Heart left ventricle (tissue), 16 donors: ENCODE data around the gene TXNDC12. TPM values are rescaled to one million over a fixed set of nuclear protein-coding genes. Genes with fewer than 3 reads are reported as not detected.

ENCODE experiments used
- ATAC-seq, 4 donors: fragments of 200-7000 bp; cut with Tn5 transposase; one replicate each; pipeline ENCODE4 v1.9.1; 2020 to 2022; ENCODE audit warnings: moderate library complexity in 4 of 4, mild to moderate bottlenecking in 3 of 4, moderate number of reproducible peaks in 1 of 4
- DNase-seq, 5 donors: peaks; one replicate each; pipeline ENCODE4 v3.0.0-alpha.2; 2020
- H3K27ac ChIP-seq, 12 donors: fragments of 200-600 bp; sonication (generic) in 4 of 12; one replicate each; pipeline versions ENCODE4 v1.5.0 to v1.8.0; 2016 to 2022; ENCODE audit warnings: mild to moderate bottlenecking in 2 of 12
- H3K27me3 ChIP-seq, 9 donors: fragments of 200-600 bp; sonication (generic) in 2 of 9; one replicate each; pipeline versions ENCODE4 v1.5.1 to v1.8.0; 2016 to 2022; ENCODE audit warnings: mild to moderate bottlenecking in 3 of 9
- H3K36me3 ChIP-seq, 9 donors: fragments of 200-600 bp; sonication (generic) in 2 of 9; one replicate each; pipeline versions ENCODE4 v1.5.0 to v1.8.0; 2018 to 2022; ENCODE audit warnings: mild to moderate bottlenecking in 2 of 9
- H3K4me1 ChIP-seq, 12 donors: fragments of 200-600 bp; sonication (generic) in 4 of 12; one replicate each; pipeline versions ENCODE4 v1.5.0 to v1.8.0; 2016 to 2022; ENCODE audit warnings: mild to moderate bottlenecking in 3 of 12
- H3K4me3 ChIP-seq, 12 donors: fragments of 200-600 bp; sonication (generic) in 4 of 12; one replicate each; pipeline versions ENCODE4 v1.5.0 to v1.8.0; 2017 to 2022; ENCODE audit warnings: mild to moderate bottlenecking in 9 of 12, moderate library complexity in 4 of 12
- H3K9me3 ChIP-seq, 12 donors: fragments of 200-600 bp; sonication (generic) in 4 of 12; one replicate each; pipeline versions ENCODE4 v1.5.0 to v1.8.0; 2016 to 2022; ENCODE audit warnings: mild to moderate bottlenecking in 1 of 12
- POLR2A ChIP-seq, 2 donors: fragments of 450-650 bp; IDR thresholded peaks; one replicate each; pipeline ENCODE4 v1.6.1; 2017; ENCODE audit warnings: antibody characterized with exemption in 2 of 2, mild to moderate bottlenecking in 2 of 2, moderate library complexity in 2 of 2
- WGBS, 4 donors: extraction: QIAGEN DNeasy Blood & Tissue Kit in 2 of 4; methylation state at CpG; one replicate each; pipeline versions ENCODE4 v1.1.5 to v1.1.7; 2013 to 2018; 5-methylcytosine and 5-hydroxymethylcytosine counted together
- intact Hi-C, 10 donors: fragments of 100-400 bp; cut with DNase I; formaldehyde crosslinking; loops; one replicate each; pipeline versions ENCODE4 v1.11.1 to v1.14.2; 2022
- polyA plus RNA-seq, 2 donors: library from polyadenylated mRNA; stranded (reverse); fragments of 200-250 nt; gene quantifications; one replicate each; pipeline ENCODE4 v1.2.3, GENCODE V29; 2013
- total RNA-seq, 9 donors: library from RNA; depleted of rRNA in 2 of 9; stranded (reverse); fragments of >200 nt in 2 of 9; fragmentation: NEBNext Ultra II Directional in 3 of 9; extraction: Animal tissue kit (Norgen Biotek cat#: 25700) in 3 of 9; gene quantifications; one replicate each; pipeline versions ENCODE4 v1.1.0 to v1.2.4, GENCODE V29; 2016 to 2023
- TF ChIP-seq, protein P1 (sequence below), 12 donors: fragments of 200-600 bp; sonication (generic) in 4 of 12; IDR thresholded peaks; one replicate each; pipeline versions ENCODE4 v1.5.0 to v1.8.0; 2018 to 2022; ENCODE audit warnings: antibody characterized with exemption in 12 of 12, mild to moderate bottlenecking in 5 of 12
- donor health status: ischemic (EF 13 %, LVEDD 7.1; RV severe dilation, severe dysfunction).
- donor health status: healthy with polysubstance abuse.
- donor health status: DM: no; HTN: yes; CAD: no.
- donor health status: DM: no; HTN: no; CAD: no.
- donor health status: ischemic (EF 25% LVEDD 6.9; RV normal size, moderate dysfunction).
- donor health status: ischemic (EF 25% LVEDD 5.7; RV mildly dilated, moderate dysfunction).
- donor health status: healthy.
- donor health status: DM: yes; HTN: yes; CAD: no.
- donor health status: ischemic (EF 35%, LVEDD 5.7; RV mildly dilated, moderate dysfunction).
- donor health status: nonischemic (EF 11% LVEDD 7.7; RV severe dilation, severe dysfunction).
- donor health status: DM: yes; HTN: yes; CAD: no.
- donor health status: PGD.
- donor health status: ischemic (EF 29% LVEDD 5.4; RV normal size, mild dysfunction).
- donor health status: nonischemic (EF 23%, LVEDD 6.1; RV moderate dilation, normal function).

The TXNDC12 gene
- total and polyA plus RNA-seq, 11 donors = 7.7 to 42.9 (median 26.2) TPM

DNA sequence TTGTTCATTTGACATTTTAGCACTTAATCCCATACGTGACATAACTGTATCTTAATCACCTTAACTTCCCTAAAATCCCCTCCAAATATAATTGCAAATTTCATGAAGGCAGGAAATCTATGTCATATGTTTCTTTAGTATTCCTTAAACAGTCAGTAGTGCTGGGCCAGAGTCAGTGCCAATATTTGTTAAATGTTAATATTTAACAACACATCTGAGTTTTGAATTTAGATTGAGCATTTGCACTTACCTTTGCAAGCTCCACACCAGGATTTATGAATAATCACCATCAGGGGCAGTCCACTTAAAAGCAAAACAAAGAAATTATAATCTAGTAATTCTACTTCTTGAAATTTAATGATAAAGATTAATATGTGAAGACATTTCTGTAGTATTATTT, 26.7 kb downstream of the TXNDC12 start:
- Histone ChIP-seq H3K36me3 (peaks cover 0 to 51% (median 37%) of the 10 kb centered on the region in 9 donors), H3K27ac (no peak overlapping the region), H3K9me3 (no peaks in the 10 kb centered on the region), H3K4me1 (peaks cover 0 to 32% (median 16%) of the 10 kb centered on the region in 12 donors), H3K4me3 (no peak overlapping the region), H3K27me3 (no peaks in the 10 kb centered on the region)
- ATAC-seq (no peak), DNase-seq (no peak)
- TF ChIP-seq, protein P1, sequence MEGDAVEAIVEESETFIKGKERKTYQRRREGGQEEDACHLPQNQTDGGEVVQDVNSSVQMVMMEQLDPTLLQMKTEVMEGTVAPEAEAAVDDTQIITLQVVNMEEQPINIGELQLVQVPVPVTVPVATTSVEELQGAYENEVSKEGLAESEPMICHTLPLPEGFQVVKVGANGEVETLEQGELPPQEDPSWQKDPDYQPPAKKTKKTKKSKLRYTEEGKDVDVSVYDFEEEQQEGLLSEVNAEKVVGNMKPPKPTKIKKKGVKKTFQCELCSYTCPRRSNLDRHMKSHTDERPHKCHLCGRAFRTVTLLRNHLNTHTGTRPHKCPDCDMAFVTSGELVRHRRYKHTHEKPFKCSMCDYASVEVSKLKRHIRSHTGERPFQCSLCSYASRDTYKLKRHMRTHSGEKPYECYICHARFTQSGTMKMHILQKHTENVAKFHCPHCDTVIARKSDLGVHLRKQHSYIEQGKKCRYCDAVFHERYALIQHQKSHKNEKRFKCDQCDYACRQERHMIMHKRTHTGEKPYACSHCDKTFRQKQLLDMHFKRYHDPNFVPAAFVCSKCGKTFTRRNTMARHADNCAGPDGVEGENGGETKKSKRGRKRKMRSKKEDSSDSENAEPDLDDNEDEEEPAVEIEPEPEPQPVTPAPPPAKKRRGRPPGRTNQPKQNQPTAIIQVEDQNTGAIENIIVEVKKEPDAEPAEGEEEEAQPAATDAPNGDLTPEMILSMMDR (IDR thresholded peaks at IDR 0.05) = no peak
- WGBS, 4 donors = 91 to 96% (median 95%) methylated on average over 1 of the region's 1 CpG
- intact Hi-C loops = no loop called here

DNA sequence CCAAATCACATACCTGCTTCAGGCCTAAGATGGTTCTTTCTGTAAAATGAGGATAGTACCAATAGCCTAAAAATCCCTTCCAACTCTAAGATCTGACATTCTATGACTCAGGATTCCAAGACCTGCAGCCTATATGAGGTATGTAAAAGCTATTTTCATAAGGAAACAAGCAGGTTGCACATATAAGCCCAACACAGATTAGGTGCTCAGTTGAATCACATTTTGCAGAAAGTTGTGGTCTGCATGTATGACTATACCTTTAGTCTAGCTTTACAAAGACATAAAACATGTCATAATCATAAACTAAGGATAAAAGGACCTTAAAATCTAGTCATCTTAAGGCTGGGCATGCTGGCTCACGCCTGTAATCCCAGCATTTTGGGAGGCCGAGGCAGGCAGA, 28.7 kb downstream of the TXNDC12 start:
- intact Hi-C loops = no loop called here
- TF ChIP-seq POLR2A (IDR thresholded peaks at IDR 0.05) = no peak
- TF ChIP-seq, protein P1 (IDR thresholded peaks at IDR 0.05) = no peak
- WGBS, 4 donors = 94 to 100% (median 99%) methylated on average over 2 of the region's 2 CpGs
- H3K4me1 ChIP-seq = peaks cover 0 to 13% (median under 1%) of the 10 kb centered on the region in 12 donors
- H3K4me3 ChIP-seq = no peak overlapping the region
- no peak overlapping the region for H3K27ac ChIP-seq
- H3K9me3 ChIP-seq = no peaks in the 10 kb centered on the region
- no peaks in the 10 kb centered on the region for H3K27me3 ChIP-seq
- no peak for DNase-seq
- ATAC-seq = no peak
- H3K36me3 ChIP-seq = peaks cover 0 to 72% (median 56%) of the 10 kb centered on the region in 9 donors

DNA sequence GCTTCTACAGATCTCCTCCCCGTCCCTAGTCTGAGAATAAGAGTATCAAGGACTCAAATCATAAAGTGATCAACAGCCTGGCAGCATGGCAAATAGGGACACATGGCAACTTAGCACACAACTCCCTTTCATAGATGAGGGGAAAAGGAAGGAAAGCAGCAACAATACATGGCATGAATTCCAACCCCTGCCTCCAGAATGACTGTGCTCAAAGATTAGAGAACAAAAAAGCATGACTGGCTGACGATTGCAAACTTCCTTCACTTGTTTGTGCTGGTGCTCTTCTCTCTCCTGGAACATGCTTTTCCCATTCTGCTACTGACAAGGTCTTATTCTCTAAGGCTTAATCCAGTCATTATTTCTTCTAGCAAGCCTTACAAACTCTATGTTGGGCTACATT, 32.9 kb downstream of the TXNDC12 start:
- TF ChIP-seq, protein P1 (IDR thresholded peaks at IDR 0.05) = no peak
- no peak for TF ChIP-seq POLR2A (IDR thresholded peaks at IDR 0.05)
- no peak for ATAC-seq
- H3K4me1 ChIP-seq = no peaks in the 10 kb centered on the region
- no peak overlapping the region for H3K27ac ChIP-seq
- WGBS, 4 donors = 68 to 79% (median 72%) methylated on average over 2 of the region's 2 CpGs
- H3K36me3 ChIP-seq = peaks cover 0 to 76% (median 59%) of the 10 kb centered on the region in 9 donors
- no peaks in the 10 kb centered on the region for H3K9me3 ChIP-seq
- H3K4me3 ChIP-seq = no peak overlapping the region
- DNase-seq = no peak
- H3K27me3 ChIP-seq = no peaks in the 10 kb centered on the region
- intact Hi-C loops = no loop called here

DNA sequence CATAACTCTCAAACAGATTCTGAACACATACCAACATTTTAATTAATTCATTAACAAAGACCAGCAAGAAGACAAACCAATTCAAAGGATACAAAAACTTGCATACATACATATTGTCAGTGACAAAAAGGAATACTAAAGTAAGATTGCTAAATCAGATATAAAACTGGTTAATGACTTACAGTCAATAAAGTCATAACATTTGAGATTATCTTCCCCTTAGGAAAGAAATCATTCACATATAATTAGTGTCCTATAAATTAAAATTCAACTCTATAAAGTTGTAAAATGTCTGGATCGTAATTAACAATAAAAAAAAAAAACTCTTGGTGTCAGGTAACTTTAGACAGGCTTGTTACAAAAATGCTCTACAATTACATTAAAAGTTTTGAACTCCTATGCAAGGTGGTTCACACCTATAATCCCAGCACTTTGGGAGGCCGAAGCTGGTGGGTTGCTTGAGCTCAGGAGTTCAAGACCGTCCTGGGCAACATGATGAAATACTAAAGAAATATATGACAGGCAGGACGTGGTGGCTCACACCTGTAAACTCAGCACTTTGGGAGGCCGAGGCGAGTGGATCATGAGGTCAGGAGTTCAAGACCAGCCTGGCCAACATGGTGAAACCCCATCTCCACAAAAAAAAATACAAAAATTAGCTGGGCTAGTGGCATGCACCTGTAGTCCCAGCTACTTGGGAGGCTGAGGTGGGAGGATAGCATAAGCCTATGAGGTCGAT, 46.8 kb downstream of the TXNDC12 start:
- no peaks in the 10 kb centered on the region for H3K4me1 ChIP-seq
- no peak overlapping the region for H3K4me3 ChIP-seq
- TF ChIP-seq POLR2A (IDR thresholded peaks at IDR 0.05) = no peak
- WGBS, 4 donors = 86 to 90% (median 87%) methylated on average over 7 of the region's 7 CpGs
- H3K27ac ChIP-seq = no peak overlapping the region
- intact Hi-C loops = no loop called here
- no peak for ATAC-seq
- peaks cover 0 to 49% (median 5%) of the 10 kb centered on the region in 9 donors for H3K27me3 ChIP-seq
- no peak for DNase-seq
- H3K9me3 ChIP-seq = no peaks in the 10 kb centered on the region
- no peaks in the 10 kb centered on the region for H3K36me3 ChIP-seq
